Measurements from ENCODE around the gene ATAD2B. TPM values are rescaled to one million over a fixed set of nuclear protein-coding genes. Genes with fewer than 3 reads are reported as not detected.

ATAD2B gene
- total and polyA plus RNA-seq, 11 donors: 2.8 to 13.3 (median 8.1) TPM

- WGBS, 4 donors: 82 to 89% (median 85%) methylated on average over 2 of the region's 2 CpGs
- no peak for ATAC-seq
- Histone ChIP-seq H3K4me1 (peaks cover 0 to 43% (median 23%) of the 10 kb centered on the region in 12 donors), H3K9me3 (no peaks in the 10 kb centered on the region), H3K36me3 (no peaks in the 10 kb centered on the region), H3K27me3 (no peaks in the 10 kb centered on the region), H3K4me3 (no peak overlapping the region), H3K27ac (no peak overlapping the region)
- no peak for DNase-seq
- intact Hi-C loops (cut with DNase I): no loop called here
- TF ChIP-seq CTCF (IDR thresholded peaks at IDR 0.05) (no peak), POLR2A (IDR thresholded peaks at IDR 0.05) (no peak)
Observed at GRCh38 chr2:23904692-23905091, 22.2 kb downstream of the ATAD2B start.

- H3K27ac ChIP-seq: no peak overlapping the region
- H3K4me3 ChIP-seq: no peak overlapping the region
- TF ChIP-seq POLR2A (IDR thresholded peaks at IDR 0.05) (no peak), CTCF (IDR thresholded peaks at IDR 0.05) (no peak)
- DNase-seq (no peak), ATAC-seq (no peak)
- no peaks in the 10 kb centered on the region for H3K27me3 ChIP-seq
- H3K36me3 ChIP-seq: no peaks in the 10 kb centered on the region
- H3K9me3 ChIP-seq: no peaks in the 10 kb centered on the region
- 83 to 91% (median 87%) methylated on average over 1 of the region's 1 CpG for WGBS, 4 donors
- intact Hi-C loops (cut with DNase I): no loop called here
- peaks cover 0 to 43% (median 23%) of the 10 kb centered on the region in 12 donors for H3K4me1 ChIP-seq
Observed at GRCh38 chr2:23904215-23904614, 22.7 kb downstream of the ATAD2B start.

GRCh38 chr2:23903034-23903433, 23.9 kb downstream of the ATAD2B start:
- no peak overlapping the region for H3K4me3 ChIP-seq
- no peaks in the 10 kb centered on the region for H3K36me3 ChIP-seq
- WGBS, 4 donors: 90 to 100% (median 93%) methylated on average over 2 of the region's 2 CpGs
- intact Hi-C loops (cut with DNase I): no loop called here
- peaks cover 0 to 1% (median 0%) of the 10 kb centered on the region in 12 donors for H3K9me3 ChIP-seq
- TF ChIP-seq POLR2A (IDR thresholded peaks at IDR 0.05) (no peak), CTCF (IDR thresholded peaks at IDR 0.05) (no peak)
- no peak overlapping the region for H3K27ac ChIP-seq
- no peaks in the 10 kb centered on the region for H3K27me3 ChIP-seq
- peaks cover 0 to 43% (median 23%) of the 10 kb centered on the region in 12 donors for H3K4me1 ChIP-seq
- no peak for DNase-seq
- no peak for ATAC-seq

- peaks cover 0 to 43% (median 23%) of the 10 kb centered on the region in 12 donors for H3K4me1 ChIP-seq
- H3K27me3 ChIP-seq: no peaks in the 10 kb centered on the region
- DNase-seq: no peak
- WGBS, 4 donors: 75 to 79% (median 78%) methylated on average over 6 of the region's 6 CpGs
- no peaks in the 10 kb centered on the region for H3K36me3 ChIP-seq
- no peak overlapping the region for H3K4me3 ChIP-seq
- intact Hi-C loops (cut with DNase I): no loop called here
- H3K9me3 ChIP-seq: peaks cover 0 to 7% (median 0%) of the 10 kb centered on the region in 12 donors
- no peak for ATAC-seq
- H3K27ac ChIP-seq: no peak overlapping the region
- TF ChIP-seq POLR2A (IDR thresholded peaks at IDR 0.05): no peak
- no peak for TF ChIP-seq CTCF (IDR thresholded peaks at IDR 0.05)
Observed at GRCh38 chr2:23901966-23902846, 24.7 kb downstream of the ATAD2B start.

All from heart left ventricle (tissue), 16 donors.